Natural killer cell (primary cell): ENCODE results near the gene BCL2. TPM values are rescaled to one million over a fixed set of nuclear protein-coding genes. Genes with fewer than 3 reads are reported as not detected.

Experiments
- ATAC-seq, 3 donors: fragments of 150-1000 bp in 2 of 3; fragments of 200-7000 bp in 1 of 3; cut with Tn5 transposase; 1 replicate in 1 of 3; 2 replicates in 2 of 3; pipeline ENCODE4 v1.10.0; 2021; ENCODE audit warnings: mild to moderate bottlenecking in 2 of 3, moderate library complexity in 2 of 3
- DNase-seq, 2 donors: peaks; one replicate each; pipeline versions ENCODE4 v3.0.0 to v3.0.0-alpha.2; 2013 to 2021; ENCODE audit warnings: mixed read lengths in 1 of 2
- H3K27ac ChIP-seq: one replicate; pipeline ENCODE4 v1.5.1; 2013; ENCODE audit warnings: mild to moderate bottlenecking, low read length
- H3K27me3 ChIP-seq: one replicate; pipeline ENCODE4 v1.6.1; 2013; ENCODE audit warnings: low read length; ENCODE audit not compliant: control insufficient read depth, insufficient read depth
- H3K36me3 ChIP-seq: one replicate; pipeline ENCODE4 v1.6.1; 2013; ENCODE audit warnings: low read length; ENCODE audit not compliant: control insufficient read depth, insufficient read depth
- H3K4me1 ChIP-seq: one replicate; pipeline ENCODE4 v1.6.1; 2013; ENCODE audit warnings: low read length; ENCODE audit not compliant: control insufficient read depth, insufficient read depth
- H3K4me3 ChIP-seq: one replicate; pipeline ENCODE4 v1.5.1; 2013; ENCODE audit warnings: low read length
- H3K9me3 ChIP-seq: one replicate; pipeline ENCODE4 v1.6.1; 2013; ENCODE audit warnings: low read length; ENCODE audit not compliant: control insufficient read depth, insufficient read depth
- H3K27ac Mint-ChIP-seq, 2 donors: one replicate each; pipeline ENCODE4 v1.8.0; 2022; ENCODE audit warnings: mild to moderate bottlenecking in 2 of 2, mixed read lengths in 2 of 2, moderate library complexity in 1 of 2
- H3K27me3 Mint-ChIP-seq, 2 donors: one replicate each; pipeline ENCODE4 v1.8.0; 2022; ENCODE audit warnings: low read depth in 2 of 2, mixed read lengths in 2 of 2
- H3K36me3 Mint-ChIP-seq: one replicate; pipeline ENCODE4 v1.8.0; 2022; ENCODE audit warnings: mixed read lengths
- H3K4me1 Mint-ChIP-seq, 2 donors: one replicate each; pipeline ENCODE4 v1.8.0; 2022; ENCODE audit warnings: mixed read lengths in 2 of 2
- H3K4me3 Mint-ChIP-seq: one replicate; pipeline ENCODE4 v1.8.0; 2022; ENCODE audit warnings: mild to moderate bottlenecking, moderate library complexity, mixed read lengths
- H3K9me3 Mint-ChIP-seq, 2 donors: one replicate each; pipeline ENCODE4 v1.8.0; 2022; ENCODE audit warnings: mixed read lengths in 2 of 2
- WGBS: methylation state at CpG from one replicate; pipeline ENCODE4 v1.1.7; 2013; ENCODE audit warnings: missing lambda C conversion rate; ENCODE audit not compliant: insufficient coverage; 5-methylcytosine and 5-hydroxymethylcytosine counted together
- intact Hi-C: fragments of 100-400 bp; cut with micrococcal nuclease; formaldehyde crosslinking; loops from one replicate; pipeline ENCODE4 v1.14.2; 2022
- total RNA-seq, 4 donors: library from RNA; stranded (reverse); fragments of 120-200 nt in 1 of 4; gene quantifications; one replicate each; pipeline versions ENCODE4 v1.2.3 to v1.2.4, GENCODE V29; 2013 to 2022
- TF ChIP-seq, protein P1 (sequence below): fragments of 200-600 bp; IDR thresholded peaks from one replicate; pipeline ENCODE4 v1.8.0; 2022; ENCODE audit warnings: antibody characterized with exemption

Gene BCL2
- total RNA-seq, 3 donors from 2014 or later (not counting 1 experiment from before 2014, with no cell fraction given): 28.2 to 64.2 (median 33.4) TPM

DNA sequence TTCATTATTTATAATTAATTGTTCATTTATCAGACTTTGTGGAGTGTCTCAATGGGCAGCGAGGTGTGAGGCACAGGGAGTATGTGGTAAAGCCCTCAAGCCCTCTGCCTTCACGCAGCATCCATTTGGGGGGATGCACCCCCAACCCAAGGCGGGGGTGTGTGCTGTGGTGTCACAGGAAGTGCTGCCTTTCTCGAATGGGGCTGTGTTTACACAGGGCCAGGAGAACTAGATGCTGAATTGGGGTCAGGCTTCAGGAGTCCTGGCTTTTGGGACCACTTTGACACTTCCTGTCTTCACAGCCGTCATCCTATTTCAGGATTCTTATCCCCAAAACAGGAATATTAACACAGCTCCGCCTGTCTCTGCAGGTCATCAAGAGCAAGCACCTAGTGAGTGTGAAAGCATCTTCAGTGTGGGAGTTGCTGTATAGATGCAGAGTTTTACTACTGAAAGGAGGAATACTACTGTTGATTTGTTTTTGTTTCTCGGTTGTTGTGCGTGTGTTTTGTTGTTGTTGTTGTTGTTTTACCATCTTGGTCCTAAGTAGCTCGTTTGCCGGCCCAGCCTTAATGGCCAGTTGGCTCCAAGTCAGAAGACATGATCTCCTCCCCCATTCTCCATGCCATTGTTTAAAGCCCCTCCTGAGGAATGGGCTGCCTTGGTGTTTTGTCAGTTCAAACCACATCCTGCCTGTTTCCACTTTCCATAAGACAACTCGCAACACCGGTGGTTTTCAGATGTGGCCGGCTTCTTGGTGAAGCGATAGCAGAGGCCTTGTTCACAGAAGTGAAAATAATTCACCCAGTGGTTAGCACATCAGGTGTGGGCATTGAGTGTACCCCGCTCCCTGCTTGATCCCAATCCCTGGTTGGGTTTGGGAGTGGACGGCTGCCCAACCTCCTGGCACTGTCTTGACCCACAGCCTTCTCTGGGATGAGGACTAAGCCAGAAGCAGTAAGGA, 221.3 kb downstream of the BCL2 start:
- H3K4me3 ChIP-seq: no peak overlapping the region
- peaks cover 3% of the 10 kb centered on the region in 2 donors for H3K9me3 Mint-ChIP-seq
- H3K36me3 Mint-ChIP-seq: no peaks in the 10 kb centered on the region
- H3K27ac ChIP-seq: peak overlapping the region; percentile 44
- no peaks in the 10 kb centered on the region for H3K36me3 ChIP-seq
- peak overlapping the region; percentile 74 to 89 for H3K27ac Mint-ChIP-seq
- ATAC-seq (peak; percentile 71 to 81 (median 72)), DNase-seq (peak; percentile 48 to 65)
- TF ChIP-seq, protein P1, sequence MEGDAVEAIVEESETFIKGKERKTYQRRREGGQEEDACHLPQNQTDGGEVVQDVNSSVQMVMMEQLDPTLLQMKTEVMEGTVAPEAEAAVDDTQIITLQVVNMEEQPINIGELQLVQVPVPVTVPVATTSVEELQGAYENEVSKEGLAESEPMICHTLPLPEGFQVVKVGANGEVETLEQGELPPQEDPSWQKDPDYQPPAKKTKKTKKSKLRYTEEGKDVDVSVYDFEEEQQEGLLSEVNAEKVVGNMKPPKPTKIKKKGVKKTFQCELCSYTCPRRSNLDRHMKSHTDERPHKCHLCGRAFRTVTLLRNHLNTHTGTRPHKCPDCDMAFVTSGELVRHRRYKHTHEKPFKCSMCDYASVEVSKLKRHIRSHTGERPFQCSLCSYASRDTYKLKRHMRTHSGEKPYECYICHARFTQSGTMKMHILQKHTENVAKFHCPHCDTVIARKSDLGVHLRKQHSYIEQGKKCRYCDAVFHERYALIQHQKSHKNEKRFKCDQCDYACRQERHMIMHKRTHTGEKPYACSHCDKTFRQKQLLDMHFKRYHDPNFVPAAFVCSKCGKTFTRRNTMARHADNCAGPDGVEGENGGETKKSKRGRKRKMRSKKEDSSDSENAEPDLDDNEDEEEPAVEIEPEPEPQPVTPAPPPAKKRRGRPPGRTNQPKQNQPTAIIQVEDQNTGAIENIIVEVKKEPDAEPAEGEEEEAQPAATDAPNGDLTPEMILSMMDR: no peak
- peaks cover 57 to 66% of the 10 kb centered on the region in 2 donors for H3K4me1 Mint-ChIP-seq
- no peaks in the 10 kb centered on the region for H3K9me3 ChIP-seq
- H3K27me3 Mint-ChIP-seq: peaks cover 6 to 19% of the 10 kb centered on the region in 2 donors
- peak overlapping the region; percentile 82 for H3K4me3 Mint-ChIP-seq
- intact Hi-C loops: no loop called here
- peaks cover 44% of the 10 kb centered on the region for H3K4me1 ChIP-seq
- 2% methylated on average over 16 of the region's 16 CpGs for WGBS
- H3K27me3 ChIP-seq: no peaks in the 10 kb centered on the region

DNA sequence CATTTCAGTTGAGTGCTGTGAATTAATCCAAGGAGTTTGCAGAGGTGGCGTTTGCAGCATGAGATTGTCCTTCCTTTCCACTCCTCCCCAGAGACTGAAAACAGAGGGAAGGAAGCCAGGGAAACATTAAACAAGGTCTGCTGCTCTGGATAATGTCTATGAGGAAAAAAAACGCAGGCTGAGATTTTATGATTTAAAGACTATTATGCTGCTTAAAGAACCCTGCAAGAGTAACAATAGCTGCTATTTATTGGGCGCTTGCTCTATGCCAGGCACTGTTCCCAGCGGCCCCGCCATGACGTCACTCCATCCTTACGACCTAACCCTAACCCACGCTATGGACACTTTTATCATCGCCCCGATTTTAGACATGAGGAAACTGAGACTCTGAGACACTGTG, 222.4 kb downstream of the BCL2 start:
- intact Hi-C loops: no loop called here
- DNase-seq (no peak), ATAC-seq (no peak)
- H3K4me3 Mint-ChIP-seq: peak overlapping the region; percentile 82
- H3K9me3 Mint-ChIP-seq: no peaks in the 10 kb centered on the region
- H3K27me3 Mint-ChIP-seq: peaks cover 6 to 13% of the 10 kb centered on the region in 2 donors
- H3K27me3 ChIP-seq: no peaks in the 10 kb centered on the region
- no peaks in the 10 kb centered on the region for H3K9me3 ChIP-seq
- no peaks in the 10 kb centered on the region for H3K36me3 ChIP-seq
- no peak overlapping the region for H3K4me3 ChIP-seq
- no peak overlapping the region for H3K27ac ChIP-seq
- H3K27ac Mint-ChIP-seq: peak overlapping the region; percentile 19 to 89
- no peaks in the 10 kb centered on the region for H3K36me3 Mint-ChIP-seq
- peaks cover 57 to 59% of the 10 kb centered on the region in 2 donors for H3K4me1 Mint-ChIP-seq
- WGBS: 73% methylated on average over 9 of the region's 10 CpGs
- TF ChIP-seq, protein P1: no peak
- peaks cover 44% of the 10 kb centered on the region for H3K4me1 ChIP-seq

DNA sequence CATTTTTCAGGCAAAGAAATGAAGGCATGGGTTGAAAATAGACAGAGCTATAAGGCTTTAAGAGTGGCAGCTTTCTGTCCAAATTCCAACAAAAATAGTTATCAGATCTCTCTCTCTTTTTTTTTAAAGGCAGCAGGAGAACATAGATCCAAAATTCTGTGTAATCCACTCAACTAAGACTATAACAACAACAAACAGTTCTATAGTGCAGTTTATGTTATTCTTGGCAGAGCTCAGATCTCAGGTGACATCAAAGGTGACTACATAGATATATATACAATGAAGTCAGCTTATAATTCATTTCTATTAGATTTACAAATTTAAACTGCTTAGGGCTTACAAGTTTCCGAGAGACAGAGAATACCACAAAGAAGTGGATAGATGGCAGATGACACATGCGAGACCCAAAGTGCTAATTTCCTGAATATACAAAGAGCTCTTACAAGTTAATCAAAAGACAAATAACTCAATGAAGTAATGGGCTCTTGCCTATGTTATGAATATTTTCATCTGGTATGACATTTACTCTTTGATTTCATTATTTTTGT, 223.2 kb downstream of the BCL2 start:
- Histone ChIP-seq H3K36me3 (no peaks in the 10 kb centered on the region), H3K27ac (no peak overlapping the region), H3K4me3 (no peak overlapping the region), H3K27me3 (no peaks in the 10 kb centered on the region), H3K9me3 (no peaks in the 10 kb centered on the region), H3K4me1 (peaks cover 44% of the 10 kb centered on the region)
- ATAC-seq (no peak), DNase-seq (no peak)
- Mint-ChIP-seq H3K27ac (peak overlapping the region in 1 of 2 donors; percentile 19), H3K36me3 (no peaks in the 10 kb centered on the region), H3K9me3 (no peaks in the 10 kb centered on the region), H3K4me3 (no peak overlapping the region), H3K27me3 (peaks cover 6 to 9% of the 10 kb centered on the region in 2 donors), H3K4me1 (peaks cover 55 to 57% of the 10 kb centered on the region in 2 donors)
- intact Hi-C loops: no loop called here
- TF ChIP-seq, protein P1: no peak
- WGBS: no CpG with 5 or more reads among the region's 2 CpGs
